GM19035 (cell line): Measurements from ENCODE around the gene EPS8L2.
"Not testable (repeated sequence)": the region's sequence is repeated elsewhere in the genome, so short reads cannot be mapped to it uniquely, and the experiment has no call there.

ENCODE experiments used
- ATAC-seq: cut with Tn5 transposase; IDR thresholded peaks from one replicate; pipeline ENCODE4 v1.9.1; 2021; ENCODE audit not compliant: unreplicated experiment

EPS8L2 gene

DNA sequence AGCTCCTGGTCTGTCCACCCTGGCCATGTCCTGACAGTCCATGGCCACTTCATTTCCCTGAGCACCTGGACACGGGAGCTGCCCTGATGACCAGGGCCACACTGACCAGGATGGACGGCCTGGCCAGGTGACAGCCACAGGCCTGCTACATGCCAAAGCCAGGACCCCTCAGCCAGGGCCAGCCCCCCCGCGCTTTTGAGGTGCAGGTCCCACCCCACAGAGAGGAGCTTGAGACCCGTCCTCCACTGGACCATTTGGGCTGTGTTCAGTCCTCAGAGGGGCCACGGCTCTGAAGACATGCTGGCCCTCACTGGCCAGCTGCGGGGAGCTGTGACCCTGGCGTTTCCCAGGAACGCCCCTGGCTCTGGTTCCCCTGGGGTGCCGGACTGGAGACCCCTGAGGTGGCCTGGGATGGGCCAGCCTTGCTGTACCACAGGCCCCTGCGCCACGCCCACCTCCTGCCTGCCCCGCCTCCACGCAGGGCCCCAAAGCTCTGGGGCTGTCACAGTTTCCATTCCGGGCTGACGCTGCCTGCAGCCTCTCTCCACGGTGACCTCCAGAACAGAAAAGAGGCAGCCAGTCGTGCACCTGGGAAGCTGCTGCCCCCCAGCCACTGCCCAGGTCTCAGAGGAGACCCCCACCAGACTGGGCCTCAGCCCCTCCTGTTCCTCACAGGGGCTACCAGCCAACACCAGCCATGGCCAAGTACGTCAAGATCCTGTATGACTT, 18.2 kb downstream of the EPS8L2 start:
- no peak for ATAC-seq

DNA sequence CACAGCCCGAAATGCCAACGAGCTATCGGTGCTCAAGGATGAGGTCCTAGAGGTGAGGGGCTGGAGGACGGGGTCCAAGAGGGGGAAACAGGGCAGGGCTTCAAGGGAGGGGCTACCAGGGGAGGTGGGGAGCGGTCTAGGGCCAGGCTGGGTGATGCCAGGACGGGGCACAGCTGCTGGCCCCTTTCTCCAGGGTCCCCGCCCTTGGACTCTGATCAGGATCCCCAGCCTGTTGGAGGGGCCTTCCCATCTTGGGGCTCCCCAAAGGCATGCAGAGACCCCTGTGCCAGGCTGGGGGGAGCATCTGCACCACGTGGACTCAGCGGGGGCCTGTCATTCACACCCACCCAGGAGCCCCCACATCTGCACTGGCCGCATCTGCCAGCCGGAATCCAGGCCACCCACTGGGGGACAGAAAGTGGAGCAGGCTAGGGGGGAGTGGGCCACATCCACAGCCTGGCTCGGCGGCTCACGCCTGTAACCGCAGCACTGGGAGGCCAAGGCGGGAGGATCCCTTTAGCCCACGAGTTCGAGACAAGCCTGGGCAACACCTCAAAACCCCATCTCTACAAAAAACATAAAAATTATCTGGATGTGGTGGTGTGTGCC, 18.9 kb downstream of the EPS8L2 start:
- no peak for ATAC-seq

DNA sequence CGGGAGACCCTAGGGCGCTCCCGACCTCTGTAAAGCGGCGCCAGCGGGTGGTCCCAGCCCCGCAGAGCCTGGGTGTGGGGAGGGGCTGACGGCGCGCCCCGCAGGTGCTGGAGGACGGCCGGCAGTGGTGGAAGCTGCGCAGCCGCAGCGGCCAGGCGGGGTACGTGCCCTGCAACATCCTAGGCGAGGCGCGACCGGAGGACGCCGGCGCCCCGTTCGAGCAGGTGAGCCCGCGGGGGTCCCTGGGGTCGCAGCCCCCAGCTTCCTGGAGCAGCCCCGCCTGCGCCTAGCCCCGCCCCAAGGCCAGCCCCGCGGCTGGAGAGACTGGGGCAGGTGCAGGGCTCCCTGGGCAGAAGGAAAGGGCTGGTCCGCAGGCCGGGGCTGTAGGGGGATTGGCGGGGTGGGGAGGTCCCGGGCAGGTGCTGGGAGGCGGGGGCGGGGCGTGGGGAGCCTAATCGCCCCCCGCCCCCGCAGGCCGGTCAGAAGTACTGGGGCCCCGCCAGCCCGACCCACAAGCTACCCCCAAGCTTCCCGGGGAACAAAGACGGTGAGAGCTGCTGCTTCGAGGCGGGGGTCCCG, 19.7 kb downstream of the EPS8L2 start:
- ATAC-seq = no peak

DNA sequence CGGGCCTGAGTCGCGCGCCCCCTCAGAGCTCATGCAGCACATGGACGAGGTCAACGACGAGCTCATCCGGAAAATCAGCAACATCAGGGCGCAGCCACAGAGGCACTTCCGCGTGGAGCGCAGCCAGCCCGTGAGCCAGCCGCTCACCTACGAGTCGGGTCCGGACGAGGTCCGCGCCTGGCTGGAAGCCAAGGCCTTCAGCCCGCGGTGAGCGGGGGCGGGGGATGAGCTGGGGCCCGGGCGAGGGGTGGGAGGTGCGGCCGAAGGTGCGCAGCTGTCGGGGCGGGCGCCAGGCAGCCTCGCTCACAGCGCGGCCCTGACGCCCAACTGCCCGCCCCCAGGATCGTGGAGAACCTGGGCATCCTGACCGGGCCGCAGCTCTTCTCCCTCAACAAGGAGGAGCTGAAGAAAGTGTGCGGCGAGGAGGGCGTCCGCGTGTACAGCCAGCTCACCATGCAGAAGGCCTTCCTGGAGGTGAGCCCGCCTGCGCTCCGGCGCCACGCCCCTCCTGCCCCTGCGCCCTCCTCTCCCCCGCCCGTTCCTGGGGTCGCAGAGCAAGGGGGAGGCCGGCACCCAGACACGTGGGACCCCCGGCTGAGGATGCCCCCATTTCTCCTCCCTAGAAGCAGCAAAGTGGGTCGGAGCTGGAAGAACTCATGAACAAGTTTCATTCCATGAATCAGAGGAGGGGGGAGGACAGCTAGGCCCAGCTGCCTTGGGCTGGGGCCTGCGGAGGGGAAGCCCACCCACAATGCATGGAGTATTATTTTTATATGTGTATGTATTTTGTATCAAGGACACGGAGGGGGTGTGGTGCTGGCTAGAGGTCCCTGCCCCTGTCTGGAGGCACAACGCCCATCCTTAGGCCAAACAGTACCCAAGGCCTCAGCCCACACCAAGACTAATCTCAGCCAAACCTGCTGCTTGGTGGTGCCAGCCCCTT, 20.5 kb downstream of the EPS8L2 start:
- ATAC-seq = no peak

DNA sequence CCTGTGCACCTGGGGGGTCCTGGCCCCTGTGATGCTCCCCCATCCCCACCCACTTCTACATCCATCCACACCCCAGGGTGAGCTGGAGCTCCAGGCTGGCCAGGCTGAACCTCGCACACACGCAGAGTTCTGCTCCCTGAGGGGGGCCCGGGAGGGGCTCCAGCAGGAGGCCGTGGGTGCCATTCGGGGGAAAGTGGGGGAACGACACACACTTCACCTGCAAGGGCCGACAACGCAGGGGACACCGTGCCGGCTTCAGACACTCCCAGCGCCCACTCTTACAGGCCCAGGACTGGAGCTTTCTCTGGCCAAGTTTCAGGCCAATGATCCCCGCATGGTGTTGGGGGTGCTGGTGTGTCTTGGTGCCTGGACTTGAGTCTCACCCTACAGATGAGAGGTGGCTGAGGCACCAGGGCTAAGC, 21.3 kb downstream of the EPS8L2 start:
- ATAC-seq = no peak

DNA sequence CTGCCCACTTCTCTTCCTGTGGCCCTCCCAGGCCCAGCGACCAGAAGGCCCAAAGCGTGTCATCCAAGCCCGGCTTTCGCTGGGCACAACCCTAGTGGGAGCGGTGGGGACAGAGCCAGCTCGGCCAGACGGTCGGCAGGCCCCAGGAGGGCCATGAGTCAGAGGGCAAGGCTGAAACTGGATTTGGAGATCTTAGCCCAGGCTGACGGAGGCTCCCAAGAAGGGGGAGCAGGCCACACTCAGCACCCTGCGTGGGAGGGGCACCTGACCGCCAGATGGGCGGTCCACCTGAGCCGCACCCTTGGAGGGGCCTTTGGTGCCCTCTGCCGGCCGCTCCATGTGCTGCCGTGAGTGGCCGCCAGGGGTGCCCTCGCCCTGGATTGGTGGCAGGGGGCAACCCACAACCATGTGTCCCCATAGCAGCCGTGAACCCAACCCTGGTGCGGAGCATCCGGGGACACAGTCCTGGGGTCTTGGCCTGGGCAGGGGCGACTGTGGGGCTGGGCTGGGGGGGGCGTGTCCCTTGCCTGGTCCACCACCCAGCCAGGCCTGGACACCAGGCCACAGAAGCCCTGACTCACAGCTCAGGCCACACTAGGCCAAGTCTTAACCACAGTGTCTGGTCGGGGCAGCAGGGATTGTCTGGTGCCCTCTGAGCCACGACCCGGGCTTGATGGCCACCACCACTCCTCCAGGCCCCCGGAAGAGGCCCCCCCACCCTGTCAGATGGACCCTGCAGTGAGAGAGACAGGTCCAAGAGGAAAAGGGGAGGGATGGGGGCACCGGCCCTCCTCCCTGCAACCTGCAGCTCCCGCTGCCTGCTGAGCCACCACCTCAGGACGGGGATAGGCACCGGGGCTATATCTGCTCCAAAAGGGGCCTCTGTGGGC, 22.1 kb downstream of the EPS8L2 start:
- no peak for ATAC-seq

DNA sequence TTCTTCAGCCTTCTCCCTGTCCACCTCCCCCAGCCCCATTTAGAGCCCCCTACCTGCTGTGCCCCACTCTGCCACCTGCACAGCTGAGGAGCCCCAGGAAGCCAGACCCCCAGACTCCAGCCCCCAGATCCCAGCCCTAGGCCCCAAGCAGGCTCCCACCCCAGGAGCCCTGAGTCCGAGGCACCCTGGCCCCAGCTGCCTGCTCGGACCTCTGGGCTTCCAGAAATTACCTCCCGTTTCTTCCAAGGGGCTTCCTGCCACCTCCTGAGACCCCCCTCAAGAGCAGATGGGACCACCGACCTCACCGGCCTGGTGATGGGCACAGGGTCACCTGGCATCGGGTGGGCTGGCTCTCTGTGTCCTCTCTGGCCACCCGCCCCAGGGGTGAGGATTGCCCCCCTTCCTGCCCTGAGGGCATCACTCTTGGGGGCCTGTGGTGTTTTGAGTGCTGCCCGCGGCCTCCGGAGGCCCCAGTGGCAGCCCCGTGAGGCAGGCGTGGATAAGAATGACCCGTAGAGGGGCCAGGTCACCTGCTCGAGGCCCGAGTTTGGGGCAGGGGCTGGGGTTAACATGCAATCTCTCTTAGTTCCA, 23.0 kb downstream of the EPS8L2 start:
- ATAC-seq = no peak

DNA sequence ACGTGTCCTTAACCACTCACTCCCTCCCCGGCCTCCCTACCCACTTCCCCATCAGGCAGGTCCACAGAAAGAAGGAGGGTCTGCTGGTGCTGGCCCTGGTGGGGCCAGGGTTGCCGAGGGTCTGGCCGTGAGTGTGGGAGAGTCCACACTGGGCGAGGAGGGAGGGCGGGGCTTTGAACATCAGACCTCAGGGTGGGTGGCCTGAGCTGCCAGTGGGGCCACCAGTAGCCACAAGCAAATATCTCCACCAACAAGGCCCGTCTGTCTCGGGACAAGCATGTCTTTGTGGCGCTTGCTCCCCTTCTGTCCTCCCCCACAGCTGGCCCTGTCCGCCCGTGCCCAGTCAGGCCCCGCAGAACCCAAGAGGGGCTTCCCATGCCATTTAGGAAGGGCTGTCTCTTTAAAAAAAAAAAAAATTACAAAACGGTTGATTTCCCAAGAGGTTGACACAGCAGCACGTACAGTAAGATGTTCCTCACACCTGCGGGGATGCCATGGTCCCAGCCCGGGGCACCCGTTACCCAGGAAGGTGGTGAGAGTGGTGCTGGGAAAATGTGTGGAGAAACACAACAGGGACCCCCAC, 23.6 kb downstream of the EPS8L2 start:
- ATAC-seq = no peak

DNA sequence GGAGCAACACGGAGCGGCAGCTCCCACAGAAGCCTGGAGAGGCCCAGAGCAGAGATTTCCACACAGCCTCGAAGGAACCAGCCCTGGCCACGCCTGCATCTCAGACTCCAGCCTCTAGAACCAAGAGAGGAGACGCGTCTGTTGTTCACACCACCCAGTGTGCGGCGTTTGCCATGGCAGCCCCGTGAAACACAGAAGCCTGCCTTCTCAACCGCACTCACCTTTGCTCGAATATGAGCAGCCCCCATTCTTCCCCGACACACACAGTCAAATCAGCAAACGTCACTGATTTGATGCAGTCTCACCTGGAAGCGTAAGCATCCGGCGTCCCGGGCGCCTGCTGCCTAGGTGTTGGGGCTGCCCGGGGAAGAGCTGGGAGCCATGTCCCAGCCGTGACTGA, 27.0 kb downstream of the EPS8L2 start:
- no peak for ATAC-seq

DNA sequence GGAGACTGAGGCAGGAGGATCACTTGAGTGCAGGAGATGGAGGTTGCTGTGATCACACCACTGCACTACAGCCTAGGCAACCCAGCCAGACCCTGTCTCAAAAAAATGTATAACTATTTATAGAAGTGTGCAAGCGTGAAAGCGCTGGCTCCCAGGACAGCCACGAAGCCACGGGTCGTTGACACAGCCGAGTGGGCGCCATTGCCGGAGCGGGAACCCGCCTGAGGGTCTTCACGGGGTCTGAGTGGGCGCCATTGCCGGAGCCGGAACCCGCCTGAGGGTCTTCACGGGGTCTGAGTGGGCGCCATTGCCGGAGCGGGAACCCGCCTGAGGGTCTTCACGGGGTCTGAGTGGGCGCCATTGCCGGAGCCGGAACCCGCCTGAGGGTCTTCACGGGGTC, 28.5 kb downstream of the EPS8L2 start:
- ATAC-seq = not testable (repeated sequence)

DNA sequence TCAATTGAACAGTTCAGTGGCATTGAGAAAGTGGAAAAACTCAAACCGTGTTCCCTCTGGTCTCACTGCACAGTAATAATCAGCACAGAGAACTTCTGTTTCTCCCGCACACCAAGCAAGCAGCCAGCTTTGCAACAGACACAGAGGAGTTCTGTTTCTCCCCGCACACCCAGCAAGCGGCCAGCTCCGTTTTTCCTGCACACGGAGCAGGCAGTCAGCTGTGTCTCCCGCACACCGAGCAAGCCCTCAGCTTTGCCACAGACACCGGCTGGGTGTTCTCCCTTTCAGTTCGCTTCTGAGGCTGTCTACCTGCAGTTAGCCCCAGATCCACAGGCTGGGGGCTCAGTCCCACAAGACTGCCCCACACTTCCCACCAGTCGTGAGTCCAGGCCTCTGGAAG, 31.3 kb downstream of the EPS8L2 start:
- ATAC-seq = no peak

DNA sequence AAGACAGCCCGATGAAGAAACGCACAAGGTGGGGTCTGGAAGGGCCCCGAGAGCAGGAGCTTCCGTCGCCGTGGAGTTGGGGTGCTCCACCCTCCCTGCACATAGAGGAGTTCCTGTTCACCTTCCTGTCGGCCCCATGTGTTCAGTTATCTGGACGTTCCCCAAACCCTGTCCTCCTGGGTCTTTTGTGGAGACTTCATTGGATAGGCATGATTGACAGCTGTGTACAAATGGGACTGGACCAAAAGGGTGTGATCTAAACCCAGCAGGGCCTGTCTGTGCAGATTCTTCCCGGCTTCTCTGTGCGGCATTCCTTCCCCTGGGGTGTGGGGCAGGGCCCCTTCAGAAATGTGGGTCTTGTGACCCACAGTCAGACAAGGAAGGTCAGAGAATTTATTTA, 31.9 kb downstream of the EPS8L2 start:
- not testable (repeated sequence) for ATAC-seq

DNA sequence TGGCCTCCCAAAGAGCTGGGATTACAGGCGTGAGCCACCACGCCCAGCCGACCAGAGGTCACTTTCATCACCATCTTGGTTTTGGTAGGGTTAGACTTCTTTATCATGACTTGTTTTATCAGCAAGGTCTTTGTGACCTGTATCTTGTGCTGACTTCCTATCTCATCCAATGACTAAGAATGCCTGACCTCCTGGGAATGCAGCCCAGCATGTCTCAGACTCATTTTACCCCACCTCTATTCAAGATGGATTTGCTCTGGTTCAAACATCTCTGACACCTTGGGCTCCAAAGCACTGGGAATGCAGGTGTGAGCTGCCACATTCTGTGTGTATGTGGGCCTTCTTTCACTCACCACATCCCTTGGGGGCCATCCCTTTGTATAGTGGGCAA, 36.1 kb downstream of the EPS8L2 start:
- ATAC-seq = no peak

DNA sequence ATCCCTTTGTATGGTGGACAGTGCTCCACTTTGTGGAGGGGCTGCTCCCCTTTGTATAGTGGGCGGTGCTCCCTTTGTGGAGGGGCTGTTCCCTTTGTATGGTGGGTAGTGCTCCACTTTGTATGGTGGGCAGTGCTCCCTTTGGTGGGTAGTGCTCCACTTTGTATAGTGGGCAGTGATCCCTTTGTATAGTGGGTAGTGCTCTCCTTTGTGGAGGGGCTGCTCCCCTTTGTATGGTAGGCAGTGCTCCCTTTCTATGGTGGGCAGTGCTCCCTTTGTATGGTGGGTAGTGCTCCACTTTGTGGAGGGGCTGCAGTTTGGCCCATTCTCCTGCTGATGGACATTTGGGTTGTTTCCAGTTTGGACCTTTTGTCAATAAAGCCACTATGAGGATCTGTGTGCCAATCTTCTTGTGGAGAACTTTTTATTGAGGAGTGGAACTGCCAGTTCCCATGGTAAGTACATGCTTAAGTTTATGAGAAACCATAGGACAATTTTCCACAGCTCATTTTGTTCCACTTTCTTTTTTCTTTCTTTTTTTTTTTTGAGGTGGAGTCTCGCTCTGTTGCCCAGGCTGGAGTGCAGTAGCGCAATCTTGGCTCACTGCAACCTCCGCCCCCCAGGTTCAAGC, 36.7 kb downstream of the EPS8L2 start:
- ATAC-seq = no peak

DNA sequence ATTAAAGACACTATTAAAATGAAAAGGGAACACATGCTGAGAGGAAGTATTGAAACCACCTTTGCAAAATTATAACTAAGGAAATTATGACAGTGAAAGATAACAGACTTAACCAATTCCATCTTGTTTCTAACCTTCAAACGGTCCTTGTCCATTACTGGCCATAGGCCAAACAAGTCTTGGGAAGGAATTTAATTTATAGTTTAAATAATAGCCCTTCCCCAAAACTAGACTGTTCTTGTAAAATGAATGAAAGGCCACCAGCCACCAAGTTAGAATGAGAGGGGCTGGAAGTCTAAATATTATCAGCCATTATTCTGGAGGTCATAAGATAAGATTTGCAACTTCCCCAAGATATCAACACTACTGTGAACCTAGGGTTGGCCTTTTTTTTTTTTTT, 39.4 kb downstream of the EPS8L2 start:
- no peak for ATAC-seq

DNA sequence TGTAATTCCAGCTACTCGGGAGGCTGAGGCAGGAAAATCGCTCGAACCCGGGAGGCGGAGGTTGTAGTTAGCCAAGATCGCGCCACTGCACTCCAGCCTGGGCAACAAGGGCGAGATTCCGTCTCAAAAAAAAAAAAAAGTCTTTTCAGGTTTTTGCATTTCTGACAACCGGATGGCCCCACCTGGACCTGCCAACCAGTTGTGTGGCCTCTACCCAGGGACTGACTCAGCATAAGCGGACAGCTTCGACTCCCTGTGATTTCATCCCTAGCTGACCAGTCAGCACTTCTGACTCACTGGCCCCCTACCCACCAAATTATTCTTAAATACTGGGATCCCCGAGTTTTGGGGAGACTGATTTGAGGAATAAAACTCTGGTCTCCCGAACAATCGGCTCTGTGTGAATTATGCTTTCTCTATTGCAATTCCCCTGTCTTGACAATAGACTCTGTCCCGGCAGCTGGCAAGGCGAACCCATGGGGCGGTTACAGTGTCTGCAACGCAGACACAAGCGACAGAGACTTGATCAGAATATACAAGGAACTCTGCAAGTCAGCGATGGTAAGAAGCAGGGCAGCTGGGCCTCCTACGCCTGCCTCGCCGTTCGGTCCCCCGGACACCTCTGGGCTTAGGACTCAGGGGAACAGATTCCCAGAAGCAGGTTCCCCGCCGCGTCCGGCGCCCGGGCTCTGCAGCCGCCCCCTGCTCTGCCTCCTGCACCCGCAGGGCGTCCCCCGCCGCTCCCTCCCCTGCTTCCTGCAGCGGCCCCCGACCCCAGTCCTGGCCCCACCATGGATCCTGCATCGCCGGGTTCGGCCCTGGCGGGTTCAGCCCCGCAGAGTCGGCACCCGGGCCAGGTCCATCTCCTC, 40.5 kb downstream of the EPS8L2 start:
- peak; percentile 44 for ATAC-seq

DNA sequence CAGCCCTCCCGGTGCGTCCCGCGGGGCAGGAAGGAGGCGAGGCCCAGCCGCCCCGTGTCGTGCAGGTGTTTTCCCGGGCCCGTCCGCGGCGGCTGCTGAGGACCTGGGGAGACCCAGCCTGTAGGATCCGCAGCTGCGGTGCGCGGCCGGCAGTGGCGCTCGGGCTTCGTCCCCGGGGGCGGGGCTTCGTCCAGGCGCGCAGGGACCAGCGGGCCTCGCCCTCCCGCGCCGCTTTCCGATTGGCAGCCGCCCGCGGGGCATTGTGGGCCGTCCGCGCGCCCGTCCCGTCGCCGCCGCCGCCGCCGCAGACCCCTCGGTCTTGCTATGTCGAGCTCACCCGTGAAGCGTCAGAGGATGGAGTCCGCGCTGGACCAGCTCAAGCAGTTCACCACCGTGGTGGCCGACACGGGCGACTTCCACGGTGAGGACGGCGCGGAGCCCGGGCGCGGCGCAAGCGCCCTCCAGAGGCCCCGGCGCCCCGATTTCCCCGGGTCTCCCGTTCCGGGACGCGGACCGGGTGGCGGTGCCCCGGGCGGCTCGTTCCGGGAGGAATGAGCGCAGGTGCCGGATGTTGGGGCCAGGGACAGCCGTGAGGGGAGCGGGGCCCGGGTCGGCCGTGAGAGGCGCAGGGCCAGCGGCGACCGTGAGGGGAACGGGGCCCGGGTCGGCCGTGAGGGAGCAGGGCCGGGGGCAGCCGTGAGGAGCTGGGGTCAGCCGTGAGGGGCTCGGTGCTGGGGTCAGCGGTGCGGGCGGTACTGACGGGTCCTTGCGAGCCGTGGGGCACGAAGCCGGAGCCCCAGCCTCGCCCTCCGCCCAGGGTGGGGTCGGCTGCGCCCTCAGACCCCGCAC, 41.4 kb downstream of the EPS8L2 start, which contains the start of gene TALDO1:
TSS of gene TALDO1 (plus strand) at position 307 of the 849 bp plus-strand sequence. CDS start at position 325, 18 bp downstream.
- peak; percentile 92 for ATAC-seq
